Measurements from ENCODE around the gene ATP13A3.

The ATP13A3 gene

DNA sequence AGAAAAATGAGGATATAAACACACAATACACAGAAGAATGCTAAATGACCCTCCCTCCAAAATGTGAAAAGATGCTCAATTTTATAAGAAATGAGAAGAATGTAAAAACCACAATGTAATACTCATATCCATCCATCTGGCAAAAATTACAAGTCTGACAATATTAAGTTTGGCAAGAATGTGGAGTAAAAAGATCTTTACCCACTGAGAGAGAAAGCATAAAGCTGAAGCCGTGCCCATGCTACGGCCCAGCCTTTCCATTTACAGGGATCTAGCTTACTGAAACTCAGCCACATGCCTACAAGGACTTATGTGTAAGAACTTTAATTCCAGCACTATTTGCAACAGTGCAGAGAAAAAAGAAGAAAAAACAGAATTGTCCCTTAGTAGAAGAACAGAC is 42.9 kb downstream of the ATP13A3 start:
- Histone ChIP-seq H3K4me3 (ENCODE audit: low read depth in 1 of 2, low read length in 1 of 2) (no peak overlapping the region), H3K27me3 (no peaks in the 10 kb centered on the region), H3K4me1 (ENCODE audit: control insufficient read depth in 1 of 2, insufficient read depth in 1 of 2, low read depth in 1 of 2, low read length in 1 of 2) (no peaks in the 10 kb centered on the region), H3K27ac (no peak overlapping the region), H3K9me3 (no peaks in the 10 kb centered on the region), H3K36me3 (peaks cover 45% of the 10 kb centered on the region)
- TF ChIP-seq, protein P1, sequence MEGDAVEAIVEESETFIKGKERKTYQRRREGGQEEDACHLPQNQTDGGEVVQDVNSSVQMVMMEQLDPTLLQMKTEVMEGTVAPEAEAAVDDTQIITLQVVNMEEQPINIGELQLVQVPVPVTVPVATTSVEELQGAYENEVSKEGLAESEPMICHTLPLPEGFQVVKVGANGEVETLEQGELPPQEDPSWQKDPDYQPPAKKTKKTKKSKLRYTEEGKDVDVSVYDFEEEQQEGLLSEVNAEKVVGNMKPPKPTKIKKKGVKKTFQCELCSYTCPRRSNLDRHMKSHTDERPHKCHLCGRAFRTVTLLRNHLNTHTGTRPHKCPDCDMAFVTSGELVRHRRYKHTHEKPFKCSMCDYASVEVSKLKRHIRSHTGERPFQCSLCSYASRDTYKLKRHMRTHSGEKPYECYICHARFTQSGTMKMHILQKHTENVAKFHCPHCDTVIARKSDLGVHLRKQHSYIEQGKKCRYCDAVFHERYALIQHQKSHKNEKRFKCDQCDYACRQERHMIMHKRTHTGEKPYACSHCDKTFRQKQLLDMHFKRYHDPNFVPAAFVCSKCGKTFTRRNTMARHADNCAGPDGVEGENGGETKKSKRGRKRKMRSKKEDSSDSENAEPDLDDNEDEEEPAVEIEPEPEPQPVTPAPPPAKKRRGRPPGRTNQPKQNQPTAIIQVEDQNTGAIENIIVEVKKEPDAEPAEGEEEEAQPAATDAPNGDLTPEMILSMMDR (IDR thresholded peaks at IDR 0.05): no peak

DNA sequence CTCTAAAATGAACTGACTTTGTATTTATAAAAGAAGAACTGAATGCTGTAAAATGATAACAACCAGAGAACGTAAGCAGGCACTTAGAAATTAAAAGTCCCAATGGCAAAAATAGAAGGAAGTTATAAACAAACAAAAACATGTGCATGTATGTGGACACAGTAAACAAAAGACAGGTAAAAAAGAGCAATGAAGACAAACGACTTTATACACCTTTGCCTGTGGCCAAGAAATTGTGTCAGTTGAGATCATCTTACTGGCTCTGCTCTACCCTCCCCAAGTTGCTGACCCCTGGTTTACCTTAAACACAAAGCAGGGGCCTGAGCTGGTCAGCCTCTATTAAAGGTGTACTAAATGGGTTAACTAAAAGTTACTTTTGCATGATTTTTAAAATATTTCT is 46.0 kb downstream of the ATP13A3 start:
- no peak overlapping the region for H3K4me3 ChIP-seq (ENCODE audit: low read depth in 1 of 2, low read length in 1 of 2)
- no peaks in the 10 kb centered on the region for H3K27me3 ChIP-seq
- H3K4me1 ChIP-seq (ENCODE audit: control insufficient read depth in 1 of 2, insufficient read depth in 1 of 2, low read depth in 1 of 2, low read length in 1 of 2): no peaks in the 10 kb centered on the region
- TF ChIP-seq, protein P1 (IDR thresholded peaks at IDR 0.05): no peak
- H3K27ac ChIP-seq: no peak overlapping the region
- peaks cover 31% of the 10 kb centered on the region for H3K36me3 ChIP-seq
- H3K9me3 ChIP-seq: no peaks in the 10 kb centered on the region

DNA sequence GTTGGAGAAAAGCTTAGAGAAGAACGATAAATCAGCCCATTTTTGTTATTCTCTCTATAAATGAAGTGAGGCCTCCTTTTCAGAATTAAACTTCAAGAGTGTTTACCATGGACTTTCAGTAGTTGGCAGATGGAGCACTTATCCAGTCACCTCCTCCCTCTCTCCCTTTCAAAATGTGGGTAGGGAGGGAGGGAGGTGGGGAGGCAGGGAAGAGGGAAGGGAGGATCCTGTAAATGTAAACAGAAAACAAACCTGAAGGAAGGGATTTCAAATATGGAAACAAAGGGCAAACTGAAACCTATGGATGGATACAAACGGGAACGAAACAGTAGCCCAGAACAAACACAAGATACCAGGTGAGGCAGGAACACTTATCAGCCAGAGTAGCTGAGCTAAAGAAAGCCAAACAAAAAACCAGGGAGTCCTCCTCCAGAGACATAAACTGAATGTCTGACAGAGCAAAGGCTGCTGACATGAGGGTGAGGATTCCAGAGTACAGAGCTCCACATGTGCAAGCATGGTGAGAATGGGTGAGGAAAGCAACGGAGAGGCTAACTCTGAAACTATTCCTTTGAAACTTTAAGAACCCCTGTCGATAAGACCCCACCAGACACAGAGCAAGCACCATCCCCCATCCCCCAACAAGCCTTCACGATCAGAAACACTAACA is 46.8 kb downstream of the ATP13A3 start:
- H3K36me3 ChIP-seq: peaks cover 33% of the 10 kb centered on the region
- TF ChIP-seq, protein P1 (IDR thresholded peaks at IDR 0.05): no peak

DNA sequence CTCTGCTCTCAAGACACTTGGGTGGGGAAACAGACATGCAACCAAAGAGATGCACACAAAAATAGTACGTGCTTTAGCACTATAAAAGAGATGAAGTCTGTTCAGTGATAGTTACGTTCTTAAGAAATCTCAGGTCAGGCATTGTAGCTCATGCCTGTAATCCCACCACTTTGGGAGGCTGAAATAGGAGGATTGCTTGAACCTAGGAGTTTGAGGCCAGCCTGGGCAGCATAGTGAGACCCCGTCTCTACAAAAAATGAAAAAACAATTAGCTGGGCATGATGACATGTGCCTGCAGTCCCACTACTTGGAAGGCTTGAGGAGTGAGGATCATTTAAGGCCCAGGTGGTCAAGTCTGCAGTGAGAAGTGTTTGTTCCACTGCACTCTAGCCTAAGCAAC is 52.3 kb downstream of the ATP13A3 start:
- Histone ChIP-seq H3K9me3 (no peaks in the 10 kb centered on the region), H3K27me3 (no peaks in the 10 kb centered on the region), H3K4me3 (ENCODE audit: low read depth in 1 of 2, low read length in 1 of 2) (no peak overlapping the region), H3K36me3 (peaks cover 72% of the 10 kb centered on the region), H3K4me1 (ENCODE audit: control insufficient read depth in 1 of 2, insufficient read depth in 1 of 2, low read depth in 1 of 2, low read length in 1 of 2) (no peaks in the 10 kb centered on the region), H3K27ac (no peak overlapping the region)
- TF ChIP-seq, protein P1 (IDR thresholded peaks at IDR 0.05): no peak

More for the DNA sequence above, 46.8 kb downstream of the ATP13A3 start:
- Histone ChIP-seq H3K9me3 (no peaks in the 10 kb centered on the region), H3K4me3 (ENCODE audit: low read depth in 1 of 2, low read length in 1 of 2) (no peak overlapping the region), H3K27ac (no peak overlapping the region), H3K4me1 (ENCODE audit: control insufficient read depth in 1 of 2, insufficient read depth in 1 of 2, low read depth in 1 of 2, low read length in 1 of 2) (no peaks in the 10 kb centered on the region), H3K27me3 (no peaks in the 10 kb centered on the region)

DNA sequence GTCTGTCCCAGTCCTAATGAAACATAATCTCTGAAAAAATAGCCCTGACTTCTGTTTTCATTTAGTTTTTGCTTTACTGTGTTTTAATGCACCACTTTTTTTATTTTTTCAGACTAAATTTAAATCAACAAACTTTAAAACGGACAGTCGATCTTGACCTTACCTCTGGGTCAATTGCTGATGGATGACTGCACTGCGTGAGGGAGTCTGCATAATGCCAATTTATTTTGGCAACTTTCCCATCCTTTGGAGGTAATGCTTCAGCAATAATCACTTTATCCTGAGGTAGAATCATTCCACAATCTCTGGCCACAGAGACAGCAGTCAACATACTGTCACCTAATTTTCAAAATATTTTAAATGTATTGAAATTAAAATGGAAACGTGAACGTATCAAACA is 55.2 kb downstream of the ATP13A3 start:
- H3K9me3 ChIP-seq: no peaks in the 10 kb centered on the region
- no peak overlapping the region for H3K4me3 ChIP-seq (ENCODE audit: low read depth in 1 of 2, low read length in 1 of 2)
- peaks cover 82% of the 10 kb centered on the region for H3K36me3 ChIP-seq
- no peaks in the 10 kb centered on the region for H3K4me1 ChIP-seq (ENCODE audit: control insufficient read depth in 1 of 2, insufficient read depth in 1 of 2, low read depth in 1 of 2, low read length in 1 of 2)
- no peaks in the 10 kb centered on the region for H3K27me3 ChIP-seq
- H3K27ac ChIP-seq: no peak overlapping the region
- TF ChIP-seq, protein P1 (IDR thresholded peaks at IDR 0.05): no peak
